Measurements from ENCODE around the gene DNER. TPM values are rescaled to one million over a fixed set of nuclear protein-coding genes. Genes with fewer than 3 reads are reported as not detected.

DNER gene
- polyA plus RNA-seq, 5 donors = 1.4 to 2.4 (median 1.7) TPM

GRCh38 chr2:229443546-229444268 lies 270.6 kb downstream of the DNER start:
- DNase-seq = no peak

GRCh38 chr2:229443141-229443540 lies 271.2 kb downstream of the DNER start:
- no peak for DNase-seq

- no peak for DNase-seq
These were observed 275.8 kb downstream of the DNER start for GRCh38 chr2:229438430-229439159.

- no peak for DNase-seq
These were observed 276.9 kb downstream of the DNER start for GRCh38 chr2:229437467-229437866.

GRCh38 chr2:229434187-229434586 lies 280.2 kb downstream of the DNER start:
- no peak for DNase-seq

GRCh38 chr2:229433351-229433750 lies 281.0 kb downstream of the DNER start:
- DNase-seq = no peak

GRCh38 chr2:229431327-229431954 lies 282.9 kb downstream of the DNER start:
- DNase-seq = peak in 1 of 2 donors; percentile 51

- DNase-seq = no peak
These were observed 284.8 kb downstream of the DNER start for GRCh38 chr2:229429589-229429988.

GRCh38 chr2:229426464-229426863 lies 287.9 kb downstream of the DNER start:
- DNase-seq = no peak

GRCh38 chr2:229425598-229425997 lies 288.8 kb downstream of the DNER start:
- DNase-seq = no peak

- no peak for DNase-seq
These were observed 292.3 kb downstream of the DNER start for GRCh38 chr2:229422063-229422462.

GRCh38 chr2:229419158-229419557 lies 295.2 kb downstream of the DNER start:
- peak; percentile 67 to 78 for DNase-seq

GRCh38 chr2:229417916-229418315 lies 296.4 kb downstream of the DNER start:
- no peak for DNase-seq

- DNase-seq = no peak
These were observed 297.2 kb downstream of the DNER start for GRCh38 chr2:229417176-229417575.

GRCh38 chr2:229416116-229416694 lies 298.1 kb downstream of the DNER start:
- peak; percentile 71 to 77 for DNase-seq

GRCh38 chr2:229414631-229415030 lies 299.7 kb downstream of the DNER start:
- DNase-seq = no peak

GRCh38 chr2:229412686-229413085 lies 301.7 kb downstream of the DNER start:
- no peak for DNase-seq

GRCh38 chr2:229410946-229411345 lies 303.4 kb downstream of the DNER start:
- no peak for DNase-seq

GRCh38 chr2:229410264-229410663 lies 304.1 kb downstream of the DNER start:
- no peak for DNase-seq

- no peak for DNase-seq
These were observed 304.6 kb downstream of the DNER start for GRCh38 chr2:229409751-229410181.

- DNase-seq = no peak
These were observed 305.4 kb downstream of the DNER start for GRCh38 chr2:229408962-229409361.

- peak in 1 of 2 donors; percentile 61 for DNase-seq
These were observed 306.0 kb downstream of the DNER start for GRCh38 chr2:229408356-229408755.

All from right lung (tissue), 5 donors.